ENCODE results near the gene RNU7-1.
A peak's percentile ranks its signal among the peaks of the same experiment; 100 is the strongest.

The RNU7-1 gene

DNA sequence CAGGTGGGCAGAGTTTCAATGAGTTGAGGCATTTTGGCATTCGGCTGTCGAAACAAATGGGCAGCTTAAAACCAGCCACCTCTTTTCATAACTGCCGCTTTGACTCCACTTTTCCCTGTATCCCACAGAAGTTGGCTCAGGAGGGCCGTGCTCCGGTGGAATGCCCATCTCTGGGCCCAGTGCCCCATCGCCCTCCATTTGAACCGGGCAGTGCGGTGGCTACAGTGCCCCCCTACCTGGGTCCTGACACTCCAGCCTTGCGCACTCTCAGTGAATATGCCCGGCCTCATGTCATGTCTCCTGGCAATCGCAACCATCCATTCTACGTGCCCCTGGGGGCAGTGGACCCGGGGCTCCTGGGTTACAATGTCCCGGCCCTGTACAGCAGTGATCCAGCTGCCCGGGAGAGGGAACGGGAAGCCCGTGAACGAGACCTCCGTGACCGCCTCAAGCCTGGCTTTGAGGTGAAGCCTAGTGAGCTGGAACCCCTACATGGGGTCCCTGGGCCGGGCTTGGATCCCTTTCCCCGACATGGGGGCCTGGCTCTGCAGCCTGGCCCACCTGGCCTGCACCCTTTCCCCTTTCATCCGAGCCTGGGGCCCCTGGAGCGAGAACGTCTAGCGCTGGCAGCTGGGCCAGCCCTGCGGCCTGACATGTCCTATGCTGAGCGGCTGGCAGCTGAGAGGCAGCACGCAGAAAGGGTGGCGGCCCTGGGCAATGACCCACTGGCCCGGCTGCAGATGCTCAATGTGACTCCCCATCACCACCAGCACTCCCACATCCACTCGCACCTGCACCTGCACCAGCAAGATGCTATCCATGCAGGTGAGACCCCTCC is 5.0 kb upstream of the RNU7-1 start:
- no peak for FAIRE-seq

DNA sequence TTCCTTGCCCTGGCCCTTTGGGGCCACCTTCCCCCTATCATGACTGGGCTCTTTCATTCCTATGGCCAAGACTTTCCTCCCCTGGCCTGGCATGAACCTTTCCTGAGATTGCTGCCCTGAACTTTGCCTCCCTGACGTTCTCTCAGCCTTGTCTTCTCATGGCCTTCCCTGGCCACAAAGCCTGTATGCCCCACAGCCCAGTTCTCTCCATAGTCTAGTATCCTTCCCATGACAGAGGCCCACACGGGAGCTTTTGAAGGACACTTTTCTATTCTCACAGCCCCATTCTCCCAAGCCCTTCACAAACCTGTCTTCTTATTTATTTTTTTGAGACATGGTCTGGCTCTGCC is 4.5 kb upstream of the RNU7-1 start:
- FAIRE-seq = no peak

DNA sequence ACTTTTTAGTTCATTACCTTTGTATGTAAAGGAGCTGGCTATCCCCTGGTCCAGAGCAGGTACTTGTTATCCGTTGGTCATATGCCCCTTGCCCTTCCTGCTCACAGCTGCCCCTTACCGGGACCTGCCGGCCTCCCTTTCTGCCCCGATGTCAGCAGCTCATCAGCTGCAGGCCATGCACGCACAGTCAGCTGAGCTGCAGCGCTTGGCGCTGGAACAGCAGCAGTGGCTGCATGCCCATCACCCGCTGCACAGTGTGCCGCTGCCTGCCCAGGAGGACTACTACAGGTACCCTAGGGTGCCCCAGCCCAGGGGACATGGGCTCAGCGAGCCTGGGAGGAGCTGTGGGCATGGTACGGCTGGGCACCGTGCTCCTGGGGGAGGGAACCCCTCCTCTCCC is 2.3 kb upstream of the RNU7-1 start:
- FAIRE-seq = no peak

DNA sequence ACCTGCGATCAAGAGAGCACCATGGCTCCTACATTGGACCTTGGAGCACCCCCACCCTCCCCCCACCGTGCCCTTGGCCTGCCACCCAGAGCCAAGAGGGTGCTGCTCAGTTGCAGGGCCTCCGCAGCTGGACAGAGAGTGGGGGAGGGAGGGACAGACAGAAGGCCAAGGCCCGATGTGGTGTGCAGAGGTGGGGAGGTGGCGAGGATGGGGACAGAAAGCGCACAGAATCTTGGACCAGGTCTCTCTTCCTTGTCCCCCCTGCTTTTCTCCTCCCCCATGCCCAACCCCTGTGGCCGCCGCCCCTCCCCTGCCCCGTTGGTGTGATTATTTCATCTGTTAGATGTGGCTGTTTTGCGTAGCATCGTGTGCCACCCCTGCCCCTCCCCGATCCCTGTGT is 1.8 kb upstream of the RNU7-1 start:
- FAIRE-seq = no peak

DNA sequence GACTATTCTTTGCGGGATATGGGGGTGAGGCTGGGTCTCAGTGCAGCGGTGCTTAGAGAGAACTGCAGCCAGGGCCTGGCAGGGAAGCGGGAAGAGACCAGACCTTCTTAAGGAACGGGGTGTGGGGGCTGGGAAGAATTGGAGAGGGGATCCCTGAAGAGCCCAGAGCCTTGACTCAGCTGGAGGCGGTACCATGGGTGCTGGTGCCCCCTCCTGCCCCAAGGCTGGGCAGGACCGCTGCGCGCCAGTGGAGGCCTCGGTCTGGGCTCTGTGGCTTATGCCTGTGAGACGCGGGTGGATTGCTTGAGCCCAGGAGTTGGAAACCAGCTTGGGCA is 1.3 kb upstream of the RNU7-1 start:
- FAIRE-seq = no peak

DNA sequence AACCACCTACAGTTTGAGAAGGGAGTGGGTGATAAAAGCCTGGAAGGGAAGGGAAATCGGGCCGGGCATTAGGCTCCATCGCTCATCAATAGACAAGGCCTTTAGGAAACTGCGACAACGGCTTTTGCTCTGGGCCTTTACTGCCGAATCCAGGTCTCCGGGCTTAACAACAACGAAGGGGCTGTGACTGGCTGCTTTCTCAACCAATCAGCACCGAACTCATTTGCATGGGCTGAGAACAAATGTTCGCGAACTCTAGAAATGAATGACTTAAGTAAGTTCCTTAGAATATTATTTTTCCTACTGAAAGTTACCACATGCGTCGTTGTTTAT is 261 bp upstream of the RNU7-1 start:
- FAIRE-seq = peak; percentile 84

DNA sequence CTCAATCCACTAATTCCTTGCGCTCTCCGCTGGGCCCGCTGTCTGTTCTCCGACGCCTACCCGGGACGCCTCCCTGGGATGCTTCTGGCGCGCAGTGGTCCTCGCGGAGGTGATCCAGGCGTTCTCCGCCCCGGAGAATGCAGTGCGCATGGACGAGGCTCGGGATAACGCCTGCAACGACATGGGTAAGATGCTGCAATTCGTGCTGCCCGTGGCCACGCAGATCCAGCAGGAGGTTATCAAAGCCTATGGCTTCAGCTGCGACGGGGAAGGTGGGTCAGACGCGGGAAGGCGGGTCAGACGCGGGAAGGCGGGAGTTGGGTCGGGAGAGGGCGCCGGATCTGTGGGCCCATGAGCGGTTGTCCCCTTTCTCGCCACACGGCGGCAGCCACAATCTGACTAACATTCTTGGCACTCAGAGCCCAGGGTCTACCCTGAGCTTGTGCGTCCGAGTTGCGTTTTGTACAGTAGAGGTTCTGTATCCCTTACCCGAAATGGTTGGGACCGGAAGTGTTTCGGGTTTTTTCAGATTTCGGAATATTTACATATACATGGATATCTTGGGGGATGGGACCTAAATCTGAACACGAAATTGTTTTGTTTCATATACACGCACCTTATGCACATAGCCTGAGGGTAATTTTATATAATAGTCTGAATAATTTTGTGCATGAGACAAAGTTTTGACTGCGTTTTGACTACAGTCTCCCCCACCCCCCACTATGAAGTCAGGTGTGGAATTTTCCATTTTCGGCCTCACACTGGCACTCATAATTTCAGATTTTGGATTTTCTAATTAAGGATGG is 968 bp downstream of the RNU7-1 start:
- FAIRE-seq = no peak

DNA sequence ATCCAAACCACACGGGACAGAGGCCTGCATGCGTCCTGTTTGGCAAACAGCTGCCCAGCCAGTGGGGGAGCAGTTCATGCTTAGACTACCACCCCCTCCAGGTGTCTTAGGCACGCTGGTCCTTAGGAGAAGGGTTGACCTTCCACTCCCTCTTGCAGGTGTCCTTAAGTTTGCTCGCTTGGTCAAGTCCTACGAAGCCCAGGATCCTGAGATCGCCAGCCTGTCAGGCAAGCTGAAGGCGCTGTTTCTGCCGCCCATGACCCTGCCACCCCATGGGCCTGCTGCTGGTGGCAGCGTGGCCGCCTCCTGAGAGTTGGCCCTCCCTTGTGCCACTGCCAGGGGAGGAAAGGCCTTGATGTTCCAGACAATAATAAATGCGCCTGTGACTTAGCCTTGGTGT is 2.0 kb downstream of the RNU7-1 start:
- FAIRE-seq = no peak

DNA sequence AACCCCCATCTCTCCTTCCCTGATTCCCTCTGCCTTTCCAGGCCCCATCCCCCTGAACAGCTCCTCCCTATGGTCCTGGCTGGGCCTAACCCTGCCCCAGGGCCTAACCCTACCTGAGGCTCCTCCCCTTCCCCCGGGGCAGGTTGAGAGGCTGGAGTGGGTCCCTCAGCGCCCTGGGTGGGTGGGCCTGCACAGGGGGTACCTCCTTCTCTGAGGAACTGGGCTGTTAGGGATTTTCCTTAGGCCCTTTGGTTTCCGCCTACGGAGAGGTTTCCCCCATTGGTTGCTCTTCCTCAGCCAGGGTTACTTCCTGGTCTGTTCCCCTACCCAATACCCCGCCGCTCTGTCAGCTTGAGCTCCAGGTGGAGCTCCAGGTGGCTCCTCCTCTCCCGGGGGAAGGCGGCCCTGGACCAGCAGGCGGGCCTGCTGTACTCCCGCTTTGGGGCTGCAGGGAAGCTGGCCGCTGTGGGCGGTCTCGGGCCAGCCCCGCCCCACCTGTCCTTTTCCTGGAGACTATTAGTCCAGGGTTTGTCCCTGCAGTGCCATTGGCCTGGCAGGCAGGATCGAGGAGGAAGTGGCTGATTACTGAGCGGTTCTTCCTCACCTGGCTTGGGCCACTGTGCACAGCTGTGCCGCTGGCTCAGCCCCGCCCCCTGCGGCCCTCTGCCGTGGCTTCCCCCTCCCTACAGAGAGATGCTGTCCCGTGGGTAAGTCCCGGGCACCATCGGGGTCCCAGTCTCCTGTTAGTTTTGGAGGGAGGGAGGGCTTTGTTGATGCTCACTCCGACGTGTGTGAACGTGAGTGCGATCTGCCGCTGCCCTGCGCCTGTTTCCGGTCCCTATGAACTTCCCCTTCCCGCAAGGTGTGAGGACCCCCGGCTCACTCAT is 2.7 kb downstream of the RNU7-1 start:
- no peak for FAIRE-seq

DNA sequence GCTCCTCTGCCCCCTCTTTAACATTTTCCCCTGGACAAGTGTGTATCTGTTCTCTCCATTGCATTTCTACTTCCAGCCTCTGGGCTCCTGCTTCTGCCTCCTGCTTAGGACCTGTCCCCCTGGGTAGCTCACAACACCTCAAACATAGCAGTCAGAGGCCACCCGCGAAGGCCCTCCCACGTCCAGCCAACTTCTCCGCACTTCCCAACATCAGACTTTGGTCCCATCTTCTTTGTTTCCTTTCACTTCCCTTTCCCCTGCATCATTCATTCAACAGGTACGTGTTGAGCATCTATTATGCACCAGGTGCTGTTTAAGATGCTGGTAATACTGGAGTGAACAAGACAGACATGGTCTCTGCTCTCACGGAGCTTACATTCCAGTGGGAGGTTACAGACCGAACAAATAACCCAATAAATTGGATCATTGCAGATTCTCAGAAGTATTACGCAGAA is 3.3 kb downstream of the RNU7-1 start:
- no peak for FAIRE-seq

DNA sequence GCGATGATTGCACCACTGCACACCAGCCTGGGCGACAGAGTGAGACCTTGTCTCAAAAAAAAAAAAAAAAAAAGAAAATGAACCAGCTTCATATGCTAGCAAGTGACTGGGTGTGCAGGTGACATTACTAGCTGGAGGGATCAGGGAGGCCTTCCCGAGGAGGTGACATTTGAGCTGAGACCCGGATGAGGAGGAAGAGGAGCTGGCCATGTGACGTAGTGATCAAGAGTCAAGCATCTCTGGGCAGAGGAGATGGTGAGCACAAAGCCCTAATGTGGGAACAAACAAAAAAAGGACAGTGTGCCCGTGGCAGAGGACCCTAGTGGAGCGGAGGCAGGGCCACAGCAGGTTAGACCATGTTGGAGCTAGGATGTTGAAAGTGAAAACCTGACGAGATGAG is 4.0 kb downstream of the RNU7-1 start:
- no peak for FAIRE-seq

DNA sequence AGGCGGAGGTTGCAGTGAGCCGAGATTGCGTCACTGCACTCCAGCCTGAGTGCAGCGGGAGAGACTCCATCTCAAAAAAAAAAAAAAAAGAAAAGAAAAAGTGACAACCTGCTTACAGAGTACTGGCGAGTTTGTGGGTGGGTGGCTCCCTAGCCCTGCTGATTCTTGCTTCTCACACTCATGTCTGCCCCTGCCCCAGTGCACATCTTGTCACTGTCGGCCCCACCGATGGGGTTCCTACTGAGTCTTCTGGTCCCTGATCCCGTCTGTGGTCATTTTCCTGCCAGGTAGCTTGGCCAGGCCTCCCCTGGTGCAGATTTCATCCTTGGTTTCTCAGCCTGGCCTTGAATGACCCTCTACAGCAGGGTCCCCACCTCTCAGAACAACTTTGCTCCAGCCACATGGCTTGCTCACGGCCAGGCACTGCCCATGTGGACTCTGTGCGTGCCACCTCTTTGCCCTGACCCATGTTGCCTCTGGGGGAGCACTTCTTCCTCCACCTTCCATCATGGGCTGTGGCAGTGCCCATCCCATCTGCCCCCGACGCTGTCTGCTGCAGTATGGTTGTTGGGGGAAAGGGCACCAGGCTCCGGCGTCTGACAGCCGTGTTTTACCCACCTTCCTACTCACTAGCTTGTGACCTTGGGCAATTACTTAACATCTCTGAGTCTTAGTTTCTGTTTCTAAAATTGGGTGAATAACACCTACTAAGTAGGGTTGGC is 5.4 kb downstream of the RNU7-1 start:
- no peak for FAIRE-seq

DNA sequence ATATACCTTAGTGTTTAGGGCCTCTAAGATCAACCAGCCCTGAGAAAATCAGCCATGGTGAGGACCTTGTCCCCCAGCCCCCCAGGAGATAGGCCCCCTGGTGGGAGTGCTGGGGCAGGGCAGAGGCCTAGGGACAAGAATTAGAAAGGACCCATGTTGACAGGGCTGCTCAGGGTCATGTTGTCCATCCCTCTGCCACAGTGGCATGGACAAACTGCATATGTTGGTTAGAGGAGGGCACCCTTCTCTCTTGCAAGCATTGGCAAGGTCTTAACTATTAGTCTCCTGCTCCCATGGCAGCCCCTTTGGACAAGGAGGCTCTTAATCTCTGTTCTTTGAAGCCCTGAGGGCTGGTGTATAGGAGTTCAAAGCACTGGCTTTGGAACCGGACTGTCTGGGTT is 6.8 kb downstream of the RNU7-1 start:
- no peak for FAIRE-seq

DNA sequence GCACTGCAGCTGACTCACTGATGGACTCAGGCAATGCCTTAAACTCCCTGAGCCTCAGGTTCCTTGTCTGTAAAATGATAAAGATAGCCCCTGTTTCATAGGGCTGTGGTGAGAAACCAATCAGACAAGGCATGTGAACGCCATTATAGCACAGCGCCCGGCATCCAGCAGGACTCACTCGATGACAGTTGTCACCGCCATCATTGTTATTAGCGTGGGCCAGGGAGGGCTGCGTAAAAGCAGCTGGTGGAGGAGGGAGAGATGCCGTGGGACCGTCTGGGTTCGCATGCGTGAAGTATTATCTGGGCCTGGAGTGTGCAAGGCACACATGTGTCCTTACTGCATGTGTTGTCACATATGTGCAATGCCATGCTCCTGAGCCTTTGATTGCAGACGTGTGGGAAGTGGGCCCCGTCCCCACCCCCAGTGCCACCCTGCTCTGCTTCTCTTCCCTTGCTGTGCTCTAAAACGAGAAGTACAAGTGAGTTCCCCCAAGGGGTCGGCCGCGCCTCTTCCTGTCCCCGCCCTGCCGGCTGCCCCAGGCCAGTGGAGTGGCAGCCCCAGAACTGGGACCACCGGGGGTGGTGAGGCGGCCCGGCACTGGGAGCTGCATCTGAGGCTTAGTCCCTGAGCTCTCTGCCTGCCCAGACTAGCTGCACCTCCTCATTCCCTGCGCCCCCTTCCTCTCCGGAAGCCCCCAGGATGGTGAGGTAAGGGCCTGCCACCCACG is 7.4 kb downstream of the RNU7-1 start, which contains the start of gene PTPN6:
PTPN6 (plus strand) TSS at position 546 of the 730 bp plus-strand sequence; CDS start at position 703, 157 bp downstream.
- FAIRE-seq = no peak

DNA sequence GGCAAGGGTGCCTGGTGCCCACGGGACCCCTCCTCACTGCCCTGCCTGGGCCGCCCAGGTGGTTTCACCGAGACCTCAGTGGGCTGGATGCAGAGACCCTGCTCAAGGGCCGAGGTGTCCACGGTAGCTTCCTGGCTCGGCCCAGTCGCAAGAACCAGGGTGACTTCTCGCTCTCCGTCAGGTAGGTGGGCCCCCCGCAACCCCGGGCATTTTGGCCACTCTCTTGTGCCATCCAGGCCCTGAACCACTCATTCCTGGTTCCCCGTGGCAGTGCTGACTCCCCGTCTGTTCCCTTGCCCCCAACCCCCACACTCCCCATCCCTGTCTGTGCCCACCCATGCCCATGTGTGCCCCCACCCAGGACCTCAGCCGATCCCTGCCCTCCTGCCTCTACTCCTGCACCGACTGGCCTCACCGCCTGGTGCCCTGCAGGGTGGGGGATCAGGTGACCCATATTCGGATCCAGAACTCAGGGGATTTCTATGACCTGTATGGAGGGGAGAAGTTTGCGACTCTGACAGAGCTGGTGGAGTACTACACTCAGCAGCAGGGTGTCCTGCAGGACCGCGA is 8.0 kb downstream of the RNU7-1 start:
- no peak for FAIRE-seq

DNA sequence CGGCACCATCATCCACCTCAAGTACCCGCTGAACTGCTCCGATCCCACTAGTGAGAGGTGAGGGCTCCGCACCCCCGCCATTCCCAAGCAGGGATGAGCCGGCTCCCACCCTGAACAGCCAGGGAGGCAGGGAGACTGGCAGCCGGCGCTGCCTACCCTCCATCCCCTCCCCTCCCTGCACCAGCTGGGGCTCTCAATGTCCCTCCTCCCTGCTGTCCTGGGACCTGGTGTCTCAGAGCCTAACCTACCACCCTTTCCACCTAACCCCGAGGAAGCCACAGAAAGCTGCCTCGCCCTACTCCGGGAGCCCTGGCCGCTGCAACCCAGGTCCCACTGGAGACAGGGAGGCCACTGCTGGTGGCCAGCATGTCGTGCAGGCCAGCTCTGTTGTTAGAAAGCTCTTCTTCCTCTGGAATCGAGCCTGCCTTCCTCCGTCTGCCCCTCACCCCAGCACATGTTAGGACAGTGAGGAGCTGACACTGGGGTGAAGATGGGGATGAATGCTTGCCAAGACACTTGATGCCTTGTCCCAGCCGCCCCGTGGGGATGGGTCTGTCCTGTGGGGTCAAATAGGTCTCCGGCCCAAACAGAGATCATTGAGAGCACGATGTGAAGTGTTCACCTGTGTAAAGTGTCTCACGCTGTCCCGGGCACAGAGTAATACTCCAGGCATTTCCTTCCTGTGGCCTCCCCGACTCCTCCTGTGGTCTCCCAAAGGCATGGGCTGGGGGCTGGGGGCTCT is 8.7 kb downstream of the RNU7-1 start:
- FAIRE-seq = no peak

DNA sequence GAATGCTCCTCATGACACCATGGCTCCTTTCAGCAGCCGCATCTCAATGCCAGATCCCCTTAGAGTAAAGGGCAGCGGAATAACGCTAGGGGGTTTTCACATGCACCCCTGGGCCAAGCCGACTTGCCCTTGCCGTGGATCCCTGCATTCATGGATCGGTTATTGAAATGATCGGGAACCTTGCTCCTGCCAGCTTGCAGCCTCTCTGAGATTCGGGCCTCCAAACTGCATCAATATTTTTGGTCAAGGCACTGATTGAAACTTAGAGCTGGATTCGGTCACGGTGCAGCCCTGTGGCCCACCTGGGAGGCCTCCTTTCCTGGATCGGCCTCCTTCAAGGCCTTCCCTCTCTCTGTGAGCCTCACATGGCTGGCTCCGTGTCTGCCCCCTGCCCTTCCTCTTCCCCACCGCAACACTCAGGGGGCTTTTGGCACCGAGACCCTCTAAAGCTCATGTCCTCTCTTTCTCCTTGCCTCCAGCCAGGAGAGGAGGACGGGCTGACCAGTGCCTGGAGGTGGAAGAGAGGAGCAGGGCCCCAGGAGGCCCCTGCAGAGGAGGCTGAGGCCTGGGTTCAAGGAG is 9.3 kb downstream of the RNU7-1 start:
- no peak for FAIRE-seq

DNA sequence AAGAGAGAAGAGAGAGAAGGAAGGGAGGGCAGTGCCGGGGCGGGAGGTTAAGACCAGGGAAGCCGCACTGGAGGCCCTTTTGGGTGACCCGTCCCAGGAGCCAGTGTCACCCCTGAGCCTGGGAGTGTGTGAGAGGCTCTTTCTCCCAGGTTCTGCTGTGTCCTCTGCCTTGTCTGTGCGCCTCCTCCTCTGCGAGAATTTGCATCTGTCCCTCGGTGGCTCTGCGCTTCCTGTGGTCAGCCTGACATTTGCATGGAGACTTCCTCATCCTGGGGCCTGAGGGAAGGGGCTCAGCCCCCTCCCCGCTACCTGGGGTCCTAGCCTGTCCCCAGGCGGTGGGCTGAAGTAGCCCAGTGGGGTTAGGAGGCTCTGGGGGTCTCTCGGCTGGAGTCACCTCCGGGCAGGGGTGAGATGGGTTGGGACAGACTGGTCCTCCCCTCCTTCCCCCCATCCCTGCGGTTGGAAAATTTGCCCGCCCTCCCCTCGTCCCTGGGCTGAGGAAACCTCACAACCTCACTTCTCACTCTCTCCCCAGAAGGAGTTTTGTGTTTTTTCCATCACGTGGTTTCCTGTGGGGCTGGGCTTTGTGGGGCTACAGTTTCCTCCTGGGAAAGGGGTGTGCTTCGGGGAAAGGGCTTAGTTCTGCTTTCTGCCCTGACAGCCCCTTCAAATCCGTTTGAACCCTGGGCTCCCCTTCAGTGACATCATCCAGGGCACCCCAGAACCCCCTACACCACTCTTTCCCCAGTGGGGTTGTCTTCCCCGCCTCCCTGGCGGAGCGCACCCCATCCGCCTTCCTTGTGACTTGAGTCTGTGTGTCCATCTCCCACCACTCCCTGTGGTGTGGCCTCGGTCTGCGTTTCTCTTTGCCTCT is 10.1 kb downstream of the RNU7-1 start:
- no peak for FAIRE-seq

All from colon (tissue), 2 donors.